RWPE1 (cell line): ENCODE results near the gene PIGM.

ENCODE experiments used
- CTCF ChIA-PET: fragments of 350-600 bp; sonication (Branson Sonifier 250); formaldehyde crosslinking; extraction: SDS; loops from one replicate; lab custom pipeline; 2021; lab: Yijun Ruan, JAX
- POLR2A ChIA-PET: fragments of 400-600 bp; formaldehyde crosslinking; extraction: SDS; loops from one replicate; lab custom pipeline; 2020; ENCODE audit warnings: antibody characterized with exemption; ENCODE audit not compliant: low non-redundant PET; lab: Yijun Ruan, JAX
- DNase-seq: peaks from one replicate; pipeline ENCODE4 v3.0.0; 2012; ENCODE audit warnings: low spot score
- H3K27ac ChIP-seq: fragments of 450-650 bp; 2 replicates; pipeline ENCODE4 v1.5.1; 2017
- CTCF ChIP-seq: fragments of 450-650 bp; conservative IDR thresholded peaks from 2 replicates; pipeline ENCODE4 v1.5.1; 2017; ENCODE audit warnings: low read depth, mild to moderate bottlenecking

The PIGM gene

DNA sequence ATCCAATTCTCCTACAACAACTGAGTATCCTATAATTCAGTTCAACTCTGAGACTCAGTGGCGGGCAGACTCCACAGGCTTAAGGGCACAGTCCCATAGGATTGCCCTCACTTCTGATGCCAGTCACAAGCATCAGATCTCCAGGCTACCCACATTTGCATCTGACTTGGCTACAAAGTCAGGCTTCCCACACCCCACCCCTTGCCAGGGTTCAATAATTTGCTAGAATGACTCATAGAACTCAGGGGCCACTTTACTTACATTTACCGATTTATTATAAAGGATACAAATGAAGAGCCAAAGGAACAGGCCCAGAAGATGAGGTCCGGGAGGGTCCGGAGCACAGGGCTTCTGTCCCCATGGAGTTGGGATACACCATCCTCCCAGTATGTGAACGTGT, 41.8 kb downstream of the PIGM start:
- no peak for DNase-seq
- ChIA-PET CTCF (no interaction called here), POLR2A (no interaction called here)
- no peak overlapping the region for H3K27ac ChIP-seq
- TF ChIP-seq CTCF = no peak

GRCh38 chr1:159989581-159989980, 42.2 kb downstream of the PIGM start:
- no peak for TF ChIP-seq CTCF
- no peak for DNase-seq
- ChIA-PET CTCF (interaction anchor here (1.3 kb wide), 1 partner anchor 16 kb away, joined by 5 read pairs; no protein-coding TSS in a partner anchor), POLR2A (no interaction called here)
- H3K27ac ChIP-seq = no peak overlapping the region

DNA sequence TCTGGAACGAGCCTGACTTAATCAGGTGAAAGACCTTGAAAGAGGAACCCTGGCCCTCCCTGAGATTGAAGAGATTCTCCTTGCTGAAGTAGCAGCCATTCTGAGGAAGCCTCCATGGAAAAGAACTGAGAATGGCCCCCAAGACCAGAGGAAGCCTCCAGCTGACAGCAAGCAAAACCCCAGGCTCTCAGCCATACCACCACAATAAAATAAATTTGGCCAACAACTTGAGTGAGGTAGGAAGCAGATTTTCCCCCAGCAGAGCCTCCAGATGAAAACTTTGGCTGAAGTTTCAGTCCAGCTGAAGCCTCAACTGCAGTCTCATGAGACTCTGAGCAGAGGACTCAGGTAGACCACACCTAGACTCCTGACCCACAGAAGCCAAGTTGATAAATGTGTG, 43.8 kb downstream of the PIGM start:
- TF ChIP-seq CTCF = no peak
- CTCF ChIA-PET = no interaction called here

GRCh38 chr1:159987186-159987585, 44.6 kb downstream of the PIGM start:
- TF ChIP-seq CTCF = no peak
- ChIA-PET CTCF (interaction anchor here (0.6 to 0.9 kb wide), 2 partner anchors 20 to 24 kb away, joined by 3 to 4 read pairs; no protein-coding TSS in a partner anchor), POLR2A (no interaction called here)
- H3K27ac ChIP-seq = no peak overlapping the region
- DNase-seq = no peak

More for the DNA sequence above, 43.8 kb downstream of the PIGM start:
- H3K27ac ChIP-seq = no peak overlapping the region
- no peak for DNase-seq
- POLR2A ChIA-PET = no interaction called here

DNA sequence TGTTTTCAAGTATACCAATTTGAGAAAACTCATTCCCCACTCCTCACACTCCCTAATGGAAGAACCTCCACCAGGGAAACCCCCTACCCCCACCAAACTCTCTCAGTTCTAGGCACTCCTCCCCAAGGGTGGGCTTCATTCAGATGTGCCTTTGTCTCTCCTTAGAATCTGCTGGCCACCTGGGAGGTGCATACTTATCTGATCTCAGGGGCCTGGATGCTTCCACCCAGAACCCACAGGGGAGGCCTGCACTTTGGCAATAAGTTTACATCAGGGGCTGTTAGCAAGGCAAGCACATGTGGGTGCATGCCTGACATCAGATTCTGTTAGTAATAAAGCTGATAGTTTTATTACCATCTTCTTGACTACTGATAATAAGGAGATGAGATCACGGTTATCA, 45.3 kb downstream of the PIGM start:
- DNase-seq = no peak
- ChIA-PET CTCF (interaction anchor here (0.9 kb wide), 1 partner anchor 21 kb away, joined by 3 read pairs; no protein-coding TSS in a partner anchor), POLR2A (no interaction called here)
- no peak overlapping the region for H3K27ac ChIP-seq
- TF ChIP-seq CTCF = no peak

DNA sequence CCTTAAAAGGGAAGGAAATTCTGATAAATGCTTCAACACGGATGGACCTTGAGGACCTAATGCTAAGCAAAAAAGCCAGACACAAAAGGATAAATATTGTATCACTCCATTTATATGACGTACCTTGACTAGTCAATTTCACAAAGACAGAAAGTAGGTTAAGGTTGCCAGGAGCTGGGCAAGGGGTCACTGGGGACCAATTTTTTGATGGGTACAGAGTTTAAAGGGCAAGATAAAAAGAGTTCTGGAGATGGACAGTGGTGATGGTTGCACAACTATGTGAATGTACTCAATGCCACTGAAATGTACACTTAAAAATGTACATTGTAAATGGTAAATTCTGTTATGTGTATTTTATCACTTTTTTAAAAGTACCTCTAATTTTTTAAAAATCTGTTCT, 45.7 kb downstream of the PIGM start:
- ChIA-PET POLR2A (no interaction called here), CTCF (interaction anchor here (0.9 kb wide), 1 partner anchor 21 kb away, joined by 3 read pairs; no protein-coding TSS in a partner anchor)
- H3K27ac ChIP-seq = no peak overlapping the region
- no peak for TF ChIP-seq CTCF
- DNase-seq = no peak
